HG03108 (cell line): ENCODE data around the gene ALOX12B.
"Not testable (repeated sequence)": the region's sequence is repeated elsewhere in the genome, so short reads cannot be mapped to it uniquely, and the experiment has no call there.

ENCODE experiments used
- ATAC-seq: cut with Tn5 transposase; IDR thresholded peaks from one replicate; pipeline ENCODE4 v1.9.1; 2021; ENCODE audit warnings: moderate library complexity; ENCODE audit not compliant: unreplicated experiment

The ALOX12B gene

DNA sequence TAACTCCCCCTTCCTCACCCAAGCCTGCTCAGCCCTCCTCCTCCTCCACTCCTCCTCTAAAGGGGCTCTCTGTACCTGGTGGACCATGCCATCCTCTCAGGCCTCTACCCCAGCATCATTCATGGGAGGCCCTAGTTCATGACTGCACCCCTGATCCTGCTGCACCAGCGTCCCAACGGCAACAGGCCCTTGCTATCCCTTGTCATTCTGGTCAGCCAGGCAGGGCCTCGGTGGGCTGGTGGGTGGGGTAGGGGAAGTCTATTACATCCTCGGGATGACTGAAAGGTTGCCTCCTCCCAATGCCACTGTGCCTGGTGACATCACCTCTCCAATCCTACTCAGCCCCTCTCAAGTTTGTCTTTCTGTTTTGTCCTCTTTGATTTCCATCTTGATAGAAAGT, 19.7 kb downstream of the ALOX12B start:
- no peak for ATAC-seq

DNA sequence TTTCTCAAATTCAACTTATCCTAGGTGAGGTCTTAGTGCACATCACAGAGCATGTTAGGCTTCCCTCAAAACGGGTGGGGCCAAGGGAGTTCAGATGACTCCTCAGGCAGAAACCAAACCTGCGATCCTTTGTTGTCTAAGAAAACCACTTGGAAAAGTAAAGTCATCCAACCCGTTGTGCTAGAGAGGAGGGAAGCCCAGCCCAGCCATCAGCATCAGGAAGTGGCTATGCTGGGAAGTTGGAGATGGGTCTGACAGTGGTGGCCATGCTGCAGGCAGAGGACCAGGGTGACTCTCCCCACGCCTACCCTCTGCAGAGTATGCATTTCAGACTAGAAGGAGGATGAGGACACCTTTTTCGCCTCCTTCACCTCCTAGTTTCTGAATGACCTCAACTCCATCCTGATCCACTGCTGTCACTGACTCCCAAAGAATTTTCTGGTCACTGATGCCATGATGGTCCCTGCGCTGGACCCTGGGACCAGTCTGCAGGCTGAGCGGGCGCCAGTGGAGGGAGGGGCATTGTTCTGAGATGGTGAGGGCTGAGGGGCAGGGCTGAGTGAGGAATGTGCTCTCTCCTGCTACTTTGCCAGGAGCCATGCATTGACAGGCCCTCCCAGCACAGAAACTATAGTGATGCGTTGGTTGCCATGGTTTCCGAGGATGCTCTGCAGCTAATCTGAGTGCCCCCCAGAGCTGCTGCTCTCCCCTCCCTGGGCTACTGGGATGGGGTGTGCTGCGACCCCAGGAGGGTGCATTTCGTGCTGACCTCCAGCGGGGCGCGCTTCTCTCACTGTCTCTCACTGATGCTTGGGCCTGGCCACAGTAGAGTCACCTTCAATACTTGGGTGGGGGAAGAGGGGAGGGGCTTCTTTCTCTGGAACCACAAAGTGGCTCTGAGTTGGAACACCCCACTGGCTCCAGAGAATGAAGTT, 20.4 kb downstream of the ALOX12B start:
- ATAC-seq: no peak

- no peak for ATAC-seq
Measured at GRCh38 chr17:8064561-8065019, 22.9 kb downstream of the ALOX12B start.

DNA sequence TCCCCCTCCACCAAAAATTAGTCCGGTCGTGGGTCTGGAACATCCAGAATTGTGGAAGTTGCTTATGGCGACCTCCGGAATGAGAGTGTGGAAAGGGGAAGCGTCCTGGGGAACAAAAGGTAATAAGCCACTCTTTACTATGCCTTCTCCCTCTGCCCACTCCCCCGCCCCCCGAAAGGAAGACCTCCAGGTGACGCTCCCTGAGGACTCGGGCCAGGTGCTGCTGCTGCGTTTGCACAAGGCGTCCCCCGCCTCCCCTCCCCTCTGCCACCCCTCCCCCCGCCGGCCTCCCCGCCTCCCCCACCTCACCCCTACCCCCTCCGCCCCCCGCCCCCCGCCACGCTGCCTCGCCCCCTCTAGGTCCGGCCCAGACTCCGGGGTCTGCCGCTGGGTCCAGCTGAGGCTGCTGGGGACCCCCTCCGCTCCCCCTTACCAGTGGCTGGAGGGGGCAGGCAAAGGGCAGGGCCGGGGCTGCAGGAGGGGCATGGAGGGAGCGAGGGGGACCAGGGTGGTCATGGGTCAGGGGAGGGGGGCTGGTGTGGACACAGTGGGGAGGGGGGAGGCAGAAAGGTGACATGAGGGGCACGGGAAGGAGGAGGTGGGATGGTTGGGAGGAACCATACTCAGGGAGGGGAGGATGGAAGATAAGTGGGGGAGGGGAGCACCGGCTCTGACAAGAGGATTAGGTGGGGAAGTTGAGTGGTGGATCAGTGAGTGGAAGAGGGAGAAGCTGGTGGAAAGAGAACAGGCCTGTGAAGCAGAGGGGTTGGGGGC, 23.6 kb downstream of the ALOX12B start:
- no peak for ATAC-seq

- ATAC-seq: no peak
Measured at GRCh38 chr17:8062807-8063483, 24.6 kb downstream of the ALOX12B start.

GRCh38 chr17:8062435-8062806, 25.1 kb downstream of the ALOX12B start:
- ATAC-seq: no peak

GRCh38 chr17:8061851-8062250, 25.7 kb downstream of the ALOX12B start:
- ATAC-seq: not testable (repeated sequence)

GRCh38 chr17:8060274-8060673, 27.2 kb downstream of the ALOX12B start:
- no peak for ATAC-seq

- ATAC-seq: no peak
Measured at GRCh38 chr17:8059131-8059530, 28.4 kb downstream of the ALOX12B start.

- no peak for ATAC-seq
Measured at GRCh38 chr17:8057691-8058114, 29.8 kb downstream of the ALOX12B start.

DNA sequence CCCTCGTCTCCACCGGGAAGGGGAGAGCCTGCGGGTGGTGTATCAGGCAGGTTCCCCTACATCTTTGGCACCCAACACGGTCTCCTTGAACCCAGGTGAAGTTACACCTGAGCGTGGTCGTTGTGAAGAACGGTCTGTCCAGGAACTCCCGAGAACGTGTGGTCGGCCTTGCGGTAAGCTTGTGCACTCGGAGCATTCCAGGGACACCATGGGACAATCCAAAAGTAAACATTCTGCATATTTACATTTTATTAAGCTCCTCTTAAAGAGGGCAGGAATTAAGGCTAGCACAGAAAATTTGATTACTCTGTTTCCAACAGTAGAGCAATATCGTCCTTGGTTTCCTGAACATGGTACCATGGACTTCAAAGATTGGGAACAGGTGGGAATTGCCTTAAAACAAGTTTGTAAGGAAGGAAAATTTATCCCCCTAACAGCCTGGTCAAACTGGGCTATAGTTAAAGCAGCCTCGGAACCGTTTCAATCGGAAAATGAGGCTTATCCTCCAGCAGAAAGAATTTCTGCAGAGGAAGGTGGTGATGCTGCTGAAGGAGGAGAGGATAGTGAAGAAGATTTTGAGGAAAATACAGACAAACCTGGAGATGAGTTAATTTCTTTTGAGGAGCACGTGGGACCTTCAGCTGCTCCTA, 30.4 kb downstream of the ALOX12B start:
- no peak for ATAC-seq

- peak; percentile 55 for ATAC-seq
Measured at GRCh38 chr17:8056232-8056975, 31.1 kb downstream of the ALOX12B start.

GRCh38 chr17:8055851-8056231, 31.7 kb downstream of the ALOX12B start:
- no peak for ATAC-seq

DNA sequence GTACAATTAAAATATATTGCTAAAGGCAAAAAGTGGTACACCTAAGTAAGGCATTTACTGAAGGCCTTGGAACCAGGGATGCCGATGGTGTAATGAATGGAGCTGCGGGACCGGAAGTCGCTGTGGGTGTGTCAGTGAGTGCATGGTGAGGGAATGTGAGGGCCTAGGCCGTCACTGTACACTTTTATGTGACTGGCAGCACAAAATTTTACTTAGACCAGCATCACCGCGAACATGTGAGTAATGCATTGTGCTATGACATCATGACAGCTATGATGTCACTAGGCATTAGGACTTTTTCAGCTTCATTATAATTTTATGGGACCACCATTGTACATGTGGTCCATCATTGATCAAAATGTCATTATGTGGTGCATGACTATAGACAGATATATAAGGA, 33.9 kb downstream of the ALOX12B start:
- no peak for ATAC-seq

GRCh38 chr17:8052256-8053252, 35.0 kb downstream of the ALOX12B start:
- no peak for ATAC-seq

- ATAC-seq: no peak
Measured at GRCh38 chr17:8051831-8052230, 35.7 kb downstream of the ALOX12B start.

DNA sequence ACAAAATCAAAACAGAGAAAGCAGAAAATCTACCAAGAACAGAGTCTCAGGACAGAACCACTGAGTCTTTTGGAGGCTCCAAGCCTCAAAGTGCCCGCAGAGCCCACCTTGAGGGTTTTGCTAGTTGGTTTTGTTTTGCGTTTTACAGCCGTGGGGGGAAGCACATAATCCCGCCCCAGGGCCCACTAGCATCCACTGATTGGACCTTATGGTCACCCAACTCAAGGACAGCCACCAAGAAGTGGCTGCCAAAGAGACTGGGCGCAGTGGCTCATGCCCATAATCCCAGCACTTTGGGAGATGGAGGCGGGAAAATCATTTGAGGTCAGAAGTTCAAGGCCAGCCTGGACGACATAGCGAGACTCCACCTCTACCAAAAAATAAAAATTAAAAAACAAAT, 38.8 kb downstream of the ALOX12B start:
- ATAC-seq: no peak

GRCh38 chr17:8048236-8048635, 39.3 kb downstream of the ALOX12B start:
- ATAC-seq: no peak

- ATAC-seq: no peak
Measured at GRCh38 chr17:8047769-8048110, 39.8 kb downstream of the ALOX12B start.
